ENCODE measurements around the gene POLR3H. TPM values are rescaled to one million over a fixed set of nuclear protein-coding genes. Genes with fewer than 3 reads are reported as not detected.
A peak's percentile ranks its signal among the peaks of the same experiment; 100 is the strongest.

The POLR3H gene
- polyA plus RNA-seq, 1 donor from 2014 or later = 28.0 TPM

GRCh38 chr22:41542224-41542623 lies 2.0 kb downstream of the POLR3H start:
- no peak overlapping the region for H3K27ac ChIP-seq (ENCODE audit: low read length)
- H3K36me3 ChIP-seq (ENCODE audit: insufficient read depth, low read length) = no peaks in the 10 kb centered on the region
- no peak overlapping the region for H3K4me2 ChIP-seq (ENCODE audit: low read length)
- H2AFZ ChIP-seq (ENCODE audit: low read depth, low read length) = no peak overlapping the region
- H4K20me1 ChIP-seq (ENCODE audit: insufficient read depth) = no peaks in the 10 kb centered on the region
- no peaks in the 10 kb centered on the region for H3K9me2 ChIP-seq (ENCODE audit: insufficient read depth, low read length)
- peak overlapping the region; percentile 99 for H3K4me3 ChIP-seq (ENCODE audit: low read length)
- no peaks in the 10 kb centered on the region for H3F3A ChIP-seq (ENCODE audit: insufficient read depth, low read length, poor library complexity, severe bottlenecking)
- TF ChIP-seq SMC3 (conservative IDR thresholded peaks at IDR 0.05; ENCODE audit: poor library complexity) (no peak), EZH2 (IDR thresholded peaks at IDR 0.05; ENCODE audit: borderline replicate concordance, insufficient read depth, low read length, poor library complexity, severe bottlenecking) (no peak), POLR2AphosphoS5 (IDR thresholded peaks at IDR 0.05) (no peak), MXI1 (conservative IDR thresholded peaks at IDR 0.05; ENCODE audit: poor library complexity, severe bottlenecking) (no peak), TAF1 (IDR thresholded peaks at IDR 0.05; ENCODE audit: low read depth) (no peak), EP300 (conservative IDR thresholded peaks at IDR 0.05; ENCODE audit: poor library complexity, severe bottlenecking) (no peak), RAD21 (conservative IDR thresholded peaks at IDR 0.05) (no peak)
- TF ChIP-seq, protein P1, sequence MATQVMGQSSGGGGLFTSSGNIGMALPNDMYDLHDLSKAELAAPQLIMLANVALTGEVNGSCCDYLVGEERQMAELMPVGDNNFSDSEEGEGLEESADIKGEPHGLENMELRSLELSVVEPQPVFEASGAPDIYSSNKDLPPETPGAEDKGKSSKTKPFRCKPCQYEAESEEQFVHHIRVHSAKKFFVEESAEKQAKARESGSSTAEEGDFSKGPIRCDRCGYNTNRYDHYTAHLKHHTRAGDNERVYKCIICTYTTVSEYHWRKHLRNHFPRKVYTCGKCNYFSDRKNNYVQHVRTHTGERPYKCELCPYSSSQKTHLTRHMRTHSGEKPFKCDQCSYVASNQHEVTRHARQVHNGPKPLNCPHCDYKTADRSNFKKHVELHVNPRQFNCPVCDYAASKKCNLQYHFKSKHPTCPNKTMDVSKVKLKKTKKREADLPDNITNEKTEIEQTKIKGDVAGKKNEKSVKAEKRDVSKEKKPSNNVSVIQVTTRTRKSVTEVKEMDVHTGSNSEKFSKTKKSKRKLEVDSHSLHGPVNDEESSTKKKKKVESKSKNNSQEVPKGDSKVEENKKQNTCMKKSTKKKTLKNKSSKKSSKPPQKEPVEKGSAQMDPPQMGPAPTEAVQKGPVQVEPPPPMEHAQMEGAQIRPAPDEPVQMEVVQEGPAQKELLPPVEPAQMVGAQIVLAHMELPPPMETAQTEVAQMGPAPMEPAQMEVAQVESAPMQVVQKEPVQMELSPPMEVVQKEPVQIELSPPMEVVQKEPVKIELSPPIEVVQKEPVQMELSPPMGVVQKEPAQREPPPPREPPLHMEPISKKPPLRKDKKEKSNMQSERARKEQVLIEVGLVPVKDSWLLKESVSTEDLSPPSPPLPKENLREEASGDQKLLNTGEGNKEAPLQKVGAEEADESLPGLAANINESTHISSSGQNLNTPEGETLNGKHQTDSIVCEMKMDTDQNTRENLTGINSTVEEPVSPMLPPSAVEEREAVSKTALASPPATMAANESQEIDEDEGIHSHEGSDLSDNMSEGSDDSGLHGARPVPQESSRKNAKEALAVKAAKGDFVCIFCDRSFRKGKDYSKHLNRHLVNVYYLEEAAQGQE (IDR thresholded peaks at IDR 0.05; ENCODE audit: borderline replicate concordance) = no peak
- TF ChIP-seq, protein P2, sequence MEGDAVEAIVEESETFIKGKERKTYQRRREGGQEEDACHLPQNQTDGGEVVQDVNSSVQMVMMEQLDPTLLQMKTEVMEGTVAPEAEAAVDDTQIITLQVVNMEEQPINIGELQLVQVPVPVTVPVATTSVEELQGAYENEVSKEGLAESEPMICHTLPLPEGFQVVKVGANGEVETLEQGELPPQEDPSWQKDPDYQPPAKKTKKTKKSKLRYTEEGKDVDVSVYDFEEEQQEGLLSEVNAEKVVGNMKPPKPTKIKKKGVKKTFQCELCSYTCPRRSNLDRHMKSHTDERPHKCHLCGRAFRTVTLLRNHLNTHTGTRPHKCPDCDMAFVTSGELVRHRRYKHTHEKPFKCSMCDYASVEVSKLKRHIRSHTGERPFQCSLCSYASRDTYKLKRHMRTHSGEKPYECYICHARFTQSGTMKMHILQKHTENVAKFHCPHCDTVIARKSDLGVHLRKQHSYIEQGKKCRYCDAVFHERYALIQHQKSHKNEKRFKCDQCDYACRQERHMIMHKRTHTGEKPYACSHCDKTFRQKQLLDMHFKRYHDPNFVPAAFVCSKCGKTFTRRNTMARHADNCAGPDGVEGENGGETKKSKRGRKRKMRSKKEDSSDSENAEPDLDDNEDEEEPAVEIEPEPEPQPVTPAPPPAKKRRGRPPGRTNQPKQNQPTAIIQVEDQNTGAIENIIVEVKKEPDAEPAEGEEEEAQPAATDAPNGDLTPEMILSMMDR (IDR thresholded peaks at IDR 0.05; ENCODE audit: poor library complexity, severe bottlenecking) = no peak
- H3K27me3 ChIP-seq (ENCODE audit: insufficient read depth, low read depth, low read length) = no peaks in the 10 kb centered on the region
- H3K9ac ChIP-seq (ENCODE audit: low read length) = no peak overlapping the region
- peaks cover 25% of the 10 kb centered on the region for H3K79me2 ChIP-seq (replicated peaks; ENCODE audit: insufficient read depth, low read length)
- no peaks in the 10 kb centered on the region for H3K9me3 ChIP-seq (ENCODE audit: low read length)

GRCh38 chr22:41541484-41541883 lies 2.8 kb downstream of the POLR3H start:
- Histone ChIP-seq H3K79me2 (replicated peaks; ENCODE audit: insufficient read depth, low read length) (peaks cover 25% of the 10 kb centered on the region), H3K9ac (ENCODE audit: low read length) (no peak overlapping the region), H2AFZ (ENCODE audit: low read depth, low read length) (no peak overlapping the region), H3K4me3 (ENCODE audit: low read length) (peak overlapping the region; percentile 99), H3F3A (ENCODE audit: insufficient read depth, low read length, poor library complexity, severe bottlenecking) (no peaks in the 10 kb centered on the region), H3K9me3 (ENCODE audit: low read length) (no peaks in the 10 kb centered on the region), H3K4me2 (ENCODE audit: low read length) (no peak overlapping the region), H3K9me2 (ENCODE audit: insufficient read depth, low read length) (no peaks in the 10 kb centered on the region), H3K27me3 (ENCODE audit: insufficient read depth, low read depth, low read length) (no peaks in the 10 kb centered on the region), H3K27ac (ENCODE audit: low read length) (no peak overlapping the region), H3K36me3 (ENCODE audit: insufficient read depth, low read length) (no peaks in the 10 kb centered on the region), H4K20me1 (ENCODE audit: insufficient read depth) (no peaks in the 10 kb centered on the region)
- TF ChIP-seq RAD21 (conservative IDR thresholded peaks at IDR 0.05) = no peak
- no peak for TF ChIP-seq EZH2 (IDR thresholded peaks at IDR 0.05; ENCODE audit: borderline replicate concordance, insufficient read depth, low read length, poor library complexity, severe bottlenecking)
- no peak for TF ChIP-seq POLR2AphosphoS5 (IDR thresholded peaks at IDR 0.05)
- TF ChIP-seq EP300 (conservative IDR thresholded peaks at IDR 0.05; ENCODE audit: poor library complexity, severe bottlenecking) = no peak
- TF ChIP-seq, protein P2 (IDR thresholded peaks at IDR 0.05; ENCODE audit: poor library complexity, severe bottlenecking) = no peak
- no peak for TF ChIP-seq SMC3 (conservative IDR thresholded peaks at IDR 0.05; ENCODE audit: poor library complexity)
- TF ChIP-seq TAF1 (IDR thresholded peaks at IDR 0.05; ENCODE audit: low read depth) = no peak
- no peak for TF ChIP-seq MXI1 (conservative IDR thresholded peaks at IDR 0.05; ENCODE audit: poor library complexity, severe bottlenecking)
- TF ChIP-seq, protein P1 (IDR thresholded peaks at IDR 0.05; ENCODE audit: borderline replicate concordance) = no peak

Data from neural cell (in vitro differentiated cells).